Endothelial cell of umbilical vein (primary cell): ENCODE results near the gene CTXND1. TPM values are rescaled to one million over a fixed set of nuclear protein-coding genes. Genes with fewer than 3 reads are reported as not detected.

Experiments
- BruUV-seq: library from RNA; stranded (reverse); fragments of 400-500 nt; replicated peaks from 2 replicates; lab custom pipeline; 2021; lab: Mats Ljungman, UMichigan
- CTCF ChIA-PET: fragments of 300-600, 350-600 bp; sonication (Branson Sonifier 250); formaldehyde crosslinking; loops from one replicate; lab custom pipeline; 2021; ENCODE audit warnings: antibody characterized with exemption, inconsistent platforms; lab: Charles Lee
- POLR2A ChIA-PET: fragments of 300-600, 350-600 bp; sonication (Branson Sonifier 250); formaldehyde crosslinking; loops from one replicate; lab custom pipeline; 2021; ENCODE audit warnings: antibody characterized with exemption, inconsistent platforms; lab: Charles Lee
- DNase-seq: peaks from one replicate; pipeline ENCODE4 v3.0.0-alpha.2; 2011; ENCODE audit warnings: low read depth, low spot score
- FAIRE-seq: peaks from 2 replicates; lab custom pipeline; 2011; peaks lifted over from hg19 to GRCh38; lab: Jason Lieb, UNC
- H2AFZ ChIP-seq: 2 replicates; pipeline ENCODE4 v1.6.0; 2012; ENCODE audit warnings: low read depth, low read length, control low read depth, inconsistent platforms
- H3K27ac ChIP-seq: 2 replicates; pipeline ENCODE4 v1.5.1; 2011; ENCODE audit warnings: low read depth, mild to moderate bottlenecking, control low read depth, low read length, moderate library complexity; ENCODE audit not compliant: insufficient read depth
- H3K27me3 ChIP-seq, 2 experiments: 2 replicates each; pipeline versions ENCODE4 v1.6.0 to v1.6.1; 2011; ENCODE audit warnings: low read length in 2 of 2, mixed read lengths in 1 of 2; ENCODE audit not compliant: control insufficient read depth in 2 of 2, insufficient read depth in 2 of 2
- H3K36me3 ChIP-seq, 2 experiments: 2 replicates in 1 of 2; 3 replicates in 1 of 2; pipeline ENCODE4 v1.5.1; 2011; ENCODE audit warnings: low read length in 2 of 2, mild to moderate bottlenecking in 1 of 2, moderate library complexity in 1 of 2; ENCODE audit not compliant: control insufficient read depth in 2 of 2, insufficient read depth in 2 of 2; ENCODE audit errors: extremely low read depth in 1 of 2
- H3K4me1 ChIP-seq: 3 replicates; pipeline ENCODE4 v1.5.1; 2011; ENCODE audit warnings: mild to moderate bottlenecking, low read length; ENCODE audit not compliant: control insufficient read depth, insufficient read depth; ENCODE audit errors: extremely low read depth
- H3K4me2 ChIP-seq: 2 replicates; pipeline ENCODE4 v1.6.1; 2011; ENCODE audit warnings: low read length, control low read depth, mixed read lengths; ENCODE audit not compliant: insufficient read depth
- H3K4me3 ChIP-seq, 3 experiments: fragments of 200-600 bp in 1 of 3; sonication (generic), shearing (Covaris generic) in 1 of 3; replicated peaks in 1 of 3; 2 replicates each; pipeline ENCODE4 v1.5.1; 2011 to 2016; ENCODE audit warnings: control low read depth in 3 of 3, low read length in 3 of 3, mild to moderate bottlenecking in 2 of 3, inconsistent platforms in 1 of 3, low read depth in 1 of 3, moderate library complexity in 1 of 3; ENCODE audit not compliant: insufficient read depth in 1 of 3
- H3K79me2 ChIP-seq: 2 replicates; pipeline ENCODE4 v1.6.0; 2012; ENCODE audit warnings: low read length, inconsistent platforms; ENCODE audit not compliant: control insufficient read depth, insufficient read depth
- H3K9ac ChIP-seq: replicated peaks from 2 replicates; pipeline ENCODE3; 2011; ENCODE audit warnings: low read length, control low read depth; ENCODE audit not compliant: insufficient read depth; ENCODE audit errors: extremely low read depth
- H3K9me1 ChIP-seq: replicated peaks from 3 replicates; pipeline ENCODE4 v1.6.0; 2011; ENCODE audit warnings: mild to moderate bottlenecking, low read length; ENCODE audit not compliant: control insufficient read depth, insufficient read depth; ENCODE audit errors: extremely low read depth
- H3K9me3 ChIP-seq: replicated peaks from 2 replicates; pipeline ENCODE4 v1.5.1; 2012; ENCODE audit warnings: low read length, inconsistent platforms; ENCODE audit not compliant: control insufficient read depth, insufficient read depth
- H4K20me1 ChIP-seq: replicated peaks from 2 replicates; pipeline ENCODE3; 2011; ENCODE audit warnings: mild to moderate bottlenecking, low read length; ENCODE audit not compliant: control insufficient read depth, insufficient read depth; ENCODE audit errors: extremely low read depth
- CTCF ChIP-seq, 2 donors: IDR thresholded peaks; 1 replicate in 1 of 2; 2 replicates in 1 of 2; pipeline ENCODE4 v1.5.1; 2011; ENCODE audit warnings: low read length in 2 of 2, mild to moderate bottlenecking in 2 of 2, moderate library complexity in 2 of 2, control low read depth in 1 of 2, inconsistent platforms in 1 of 2, low read depth in 1 of 2; ENCODE audit not compliant: insufficient read depth in 1 of 2; ENCODE audit errors: extremely low read depth in 1 of 2
- EZH2 ChIP-seq: IDR thresholded peaks from 2 replicates; pipeline ENCODE4 v1.6.1; 2012; ENCODE audit warnings: borderline replicate concordance, low read depth, mild to moderate bottlenecking, moderate library complexity, low read length, inconsistent platforms; ENCODE audit not compliant: severe bottlenecking
- FOS ChIP-seq: IDR thresholded peaks from 2 replicates; pipeline ENCODE4 v1.6.1; 2011; ENCODE audit warnings: mild to moderate bottlenecking, low read length, moderate library complexity, borderline replicate concordance; ENCODE audit not compliant: insufficient read depth
- GATA2 ChIP-seq: IDR thresholded peaks from 2 replicates; pipeline ENCODE4 v1.7.0; 2011; ENCODE audit warnings: low read depth, mild to moderate bottlenecking, moderate library complexity, mixed read lengths, low read length; ENCODE audit not compliant: insufficient read length, insufficient read depth
- JUN ChIP-seq: IDR thresholded peaks from 2 replicates; pipeline ENCODE4 v1.6.1; 2011; ENCODE audit warnings: borderline replicate concordance, low read depth; ENCODE audit not compliant: insufficient read length, insufficient read depth
- MAX ChIP-seq: IDR thresholded peaks from 2 replicates; pipeline ENCODE4 v1.6.1; 2011; ENCODE audit not compliant: insufficient read depth, insufficient read length
- MYC ChIP-seq: IDR thresholded peaks from one replicate; pipeline ENCODE4 v1.6.1; 2011; ENCODE audit warnings: mild to moderate bottlenecking, low read depth, low read length
- POLR2A ChIP-seq: IDR thresholded peaks from 2 replicates; pipeline ENCODE4 v1.6.1; 2012; ENCODE audit warnings: low read depth, mild to moderate bottlenecking, control low read depth, low read length
- POLR2AphosphoS5 ChIP-seq: IDR thresholded peaks from 2 replicates; pipeline ENCODE4 v1.6.1; 2012; ENCODE audit warnings: low read depth, mild to moderate bottlenecking, control low read depth, low read length, moderate library complexity; ENCODE audit not compliant: insufficient read depth
- dilution Hi-C: fragments of 300-500 bp; cut with MboI; formaldehyde crosslinking; loops from one replicate; pipeline ENCODE4 v1.15.0; 2019; ENCODE audit warnings: low sequenced_read_pairs; ENCODE audit not compliant: extremely low pct_ligation_motif_present
- intact Hi-C: fragments of 100-400 bp; cut with micrococcal nuclease; formaldehyde crosslinking; loops from one replicate; pipeline ENCODE4 v1.10.0; 2022
- polyA plus RNA-seq, 4 experiments: library from polyadenylated mRNA; depleted of rRNA in 3 of 4; stranded (reverse) in 3 of 4; unstranded in 1 of 4; fragments of >200 nt; gene quantifications; 2 replicates each; pipeline versions ENCODE4 v1.2.1 to v1.2.3, GENCODE V29; 2011 to 2012; ENCODE audit warnings: missing spikeins in 1 of 4
- total RNA-seq: library from RNA; stranded (reverse); gene quantifications from 2 replicates; pipeline ENCODE4 v1.2.3, GENCODE V29; 2021

Gene CTXND1
- total and polyA plus RNA-seq, 2 donors (not counting 3 experiments of a cell fraction or from before 2014, with no cell fraction given): not detected

- Histone ChIP-seq H3K9me3 (no peaks in the 10 kb centered on the region), H4K20me1 (no peaks in the 10 kb centered on the region), H3K9ac (no peak overlapping the region), H3K4me3 (no peak overlapping the region), H3K27ac (no peak overlapping the region), H3K79me2 (no peaks in the 10 kb centered on the region), H3K36me3 (no peaks in the 10 kb centered on the region), H2AFZ (no peak overlapping the region), H3K4me2 (no peak overlapping the region), H3K27me3 (no peaks in the 10 kb centered on the region), H3K9me1 (no peaks in the 10 kb centered on the region), H3K4me1 (peaks cover 9% of the 10 kb centered on the region)
- CTCF ChIA-PET: interaction anchor here (5.8 kb wide), 1 partner anchor 18 kb away, joined by 30 read pairs; no protein-coding TSS in a partner anchor
- TF ChIP-seq JUN (no peak), EZH2 (no peak), FOS (no peak), GATA2 (no peak), CTCF (IDR thresholded peaks at IDR 0.05; ENCODE audit: extremely low read depth in 1 of 2, insufficient read depth in 1 of 2, low read depth in 1 of 2, low read length in 2 of 2) (no peak), POLR2A (no peak), POLR2AphosphoS5 (no peak), MAX (no peak), MYC (no peak)
- intact Hi-C loops: no loop called here
- FAIRE-seq (no peak), DNase-seq (no peak)
- POLR2A ChIA-PET: no interaction called here
- no TSS peak for BruUV-seq
- dilution Hi-C loops: no loop called here
Measured at GRCh38 chr15:80155001-80155377, 97.0 kb downstream of the CTXND1 start.
